Cerebellar cortex (tissue), 1 donor: ENCODE results near the gene ATP13A4.
"Not testable (repeated sequence)": the region's sequence is repeated elsewhere in the genome, so short reads cannot be mapped to it uniquely, and the experiment has no call there.

Source experiments
- DNase-seq: peaks from one replicate; pipeline ENCODE4 v3.0.0-alpha.2; 2015; ENCODE audit warnings: low spot score

ATP13A4 gene

DNA sequence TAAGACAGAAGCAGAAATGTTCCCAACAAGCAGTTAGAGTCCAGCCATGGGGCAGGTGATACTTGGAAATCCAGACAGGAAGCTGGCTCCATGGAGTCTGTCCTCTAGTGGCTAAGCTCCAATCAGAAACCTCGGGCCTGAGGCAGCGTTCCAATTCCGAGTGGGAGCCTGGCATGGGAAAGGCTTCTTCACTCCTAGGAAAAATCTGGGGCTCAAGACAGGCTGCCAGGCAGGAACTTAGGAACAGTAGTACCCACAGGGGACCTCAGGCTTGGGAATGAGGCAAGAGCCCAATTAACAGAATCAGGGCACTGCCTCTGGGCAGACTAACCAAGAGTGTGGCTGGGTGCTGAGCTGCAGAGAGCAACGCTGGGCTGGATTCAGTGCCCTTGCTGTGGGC is 6.2 kb upstream of the ATP13A4 start:
- DNase-seq: peak; percentile 93

DNA sequence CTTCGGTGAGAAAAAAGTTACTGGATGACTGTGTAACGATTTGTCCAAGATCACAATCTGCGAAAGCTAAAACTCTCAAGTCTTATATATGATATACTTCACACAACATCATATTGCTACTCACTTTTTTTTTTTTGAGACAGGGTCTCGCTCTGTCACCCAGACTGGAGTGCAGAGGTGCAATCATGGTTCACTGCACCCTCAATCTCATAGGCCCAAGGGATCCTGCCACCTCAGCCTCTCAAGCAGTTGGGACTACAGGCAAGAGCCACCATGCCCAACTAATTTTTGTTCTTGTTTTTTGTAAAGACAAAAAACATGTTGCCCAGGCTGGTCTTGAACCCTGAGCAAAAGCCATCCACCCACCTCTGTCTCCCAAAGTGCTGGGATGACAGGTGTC is 5.4 kb upstream of the ATP13A4 start:
- no peak for DNase-seq

DNA sequence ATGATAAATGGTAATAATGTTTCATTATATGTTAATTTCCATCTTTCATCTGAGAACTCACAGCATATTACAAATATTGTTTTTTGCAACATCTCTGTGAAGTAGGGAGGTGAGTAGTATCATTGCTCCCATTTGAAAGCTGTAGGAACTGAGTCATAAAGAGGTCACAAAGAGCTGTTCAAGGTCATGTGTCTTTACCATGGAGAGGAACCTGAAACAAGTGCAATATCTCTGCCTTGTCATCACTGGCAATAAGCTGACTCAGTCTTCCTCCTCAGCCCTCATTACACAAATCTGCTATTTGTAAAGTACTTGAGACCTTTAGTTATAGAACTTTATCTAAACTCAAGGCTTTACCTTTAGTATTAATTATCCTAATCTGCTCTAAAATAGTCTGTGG is 4.4 kb upstream of the ATP13A4 start:
- no peak for DNase-seq

DNA sequence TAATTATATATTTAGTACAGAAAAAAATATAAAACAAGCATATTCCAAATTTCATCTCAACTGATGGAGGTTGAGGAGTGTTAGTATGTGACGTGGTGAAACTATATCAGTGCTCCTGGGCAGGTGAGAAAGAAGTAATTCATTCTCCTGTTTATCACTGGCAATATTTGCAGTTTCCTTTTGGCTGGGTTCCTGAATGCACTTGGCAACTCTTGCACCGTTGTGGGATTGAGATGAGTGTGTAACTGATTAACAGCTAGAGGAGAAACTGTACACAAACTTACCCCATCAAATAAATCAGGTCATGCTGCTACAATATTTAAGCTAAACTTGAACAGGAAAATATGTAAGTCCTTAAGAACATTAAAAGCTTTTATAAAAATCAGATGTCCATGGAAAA is 2.1 kb upstream of the ATP13A4 start:
- DNase-seq: no peak

DNA sequence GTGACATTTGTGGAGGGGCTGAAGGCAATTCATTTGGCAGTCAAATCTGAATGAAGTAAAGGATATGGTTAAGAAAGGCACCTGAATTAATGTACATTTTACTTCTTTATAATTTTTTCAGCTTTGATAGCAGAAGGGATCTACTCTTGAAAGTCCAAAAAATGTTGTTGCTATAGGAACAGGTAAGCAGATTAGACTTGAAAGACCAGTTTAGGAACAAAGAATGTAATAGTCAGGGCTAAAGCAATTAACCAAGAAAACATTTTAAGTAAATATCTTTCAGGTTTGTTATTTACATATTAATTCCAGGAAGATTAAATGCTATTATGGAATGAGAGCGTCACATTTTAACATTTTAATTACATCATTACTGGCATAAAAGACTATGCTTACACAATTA is 1.1 kb downstream of the ATP13A4 start:
- no peak for DNase-seq

DNA sequence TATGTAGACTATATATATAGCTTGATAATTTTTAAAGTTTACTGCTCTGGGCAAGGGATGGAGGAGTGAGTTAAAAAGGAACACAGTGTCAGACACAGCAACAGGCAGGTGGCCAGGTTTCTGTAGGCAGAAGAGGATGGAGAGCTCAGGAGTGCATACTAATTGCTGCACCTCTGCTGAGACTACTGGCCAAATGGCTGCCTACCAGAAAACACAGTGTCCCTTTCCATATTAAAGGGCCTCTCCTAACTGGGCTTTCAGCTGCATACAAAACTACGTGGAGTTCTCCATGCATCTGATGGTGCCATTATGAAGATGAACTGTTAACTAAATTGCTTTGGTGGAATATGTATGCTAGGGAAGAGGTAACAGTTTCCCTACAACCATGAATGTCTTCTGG is 1.8 kb downstream of the ATP13A4 start:
- peak; percentile 18 for DNase-seq

DNA sequence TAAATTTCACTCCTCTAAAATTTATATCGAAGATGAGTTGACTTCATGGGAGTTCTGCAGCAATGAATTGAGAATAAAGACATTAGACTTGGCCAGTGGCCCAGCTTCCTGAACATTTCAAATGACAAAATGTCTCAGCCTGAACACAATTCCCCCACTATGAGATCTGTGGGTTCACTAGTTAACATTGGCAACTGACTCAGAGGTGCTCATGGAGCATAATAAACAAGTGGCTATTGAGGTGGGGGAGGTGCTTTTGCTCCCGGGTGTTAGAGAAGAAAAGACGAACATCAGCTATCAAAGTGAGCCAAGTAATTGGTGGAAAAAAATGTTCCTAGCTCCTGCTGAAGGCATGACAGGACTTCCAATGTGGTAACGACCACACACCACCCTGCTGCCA is 6.3 kb downstream of the ATP13A4 start:
- DNase-seq: peak; percentile 29

DNA sequence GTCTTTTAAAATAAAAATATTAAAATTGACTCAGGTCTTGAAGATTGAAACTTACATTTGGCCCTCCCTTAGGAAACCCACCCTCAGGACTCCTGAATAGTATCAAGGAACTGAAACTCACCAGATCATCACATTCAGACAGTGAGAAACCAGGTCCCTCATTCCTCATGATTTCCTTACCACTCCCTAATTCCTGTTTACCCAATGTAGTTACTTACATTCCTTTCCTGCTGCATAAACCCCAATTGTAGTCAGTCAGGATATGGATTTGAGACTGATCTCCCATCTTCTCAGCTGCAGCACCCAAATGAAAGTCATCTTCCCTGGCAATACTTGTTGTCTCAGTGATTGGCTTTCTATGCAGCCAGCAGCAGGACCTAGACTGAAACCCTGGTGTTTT is 8.6 kb downstream of the ATP13A4 start:
- DNase-seq: no peak

DNA sequence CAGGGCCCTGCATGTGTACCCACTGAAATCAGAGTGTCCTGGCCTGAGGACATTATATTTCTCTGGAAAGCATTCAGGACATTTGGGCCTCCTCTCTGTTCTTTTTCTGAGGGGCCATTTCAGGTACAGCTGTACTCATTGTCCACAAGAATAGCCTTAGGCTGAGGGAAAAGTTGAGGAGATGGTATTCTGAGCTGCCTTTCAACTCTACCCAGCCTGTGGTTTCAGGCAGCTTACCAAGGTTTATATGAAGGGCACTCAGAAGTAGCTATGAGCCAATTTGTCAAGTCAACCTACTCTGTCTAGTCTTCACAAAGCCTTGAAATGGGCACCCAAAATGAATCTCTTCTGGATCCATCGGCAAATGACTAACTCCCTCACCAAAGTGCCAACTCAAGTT is 9.4 kb downstream of the ATP13A4 start:
- DNase-seq: no peak

DNA sequence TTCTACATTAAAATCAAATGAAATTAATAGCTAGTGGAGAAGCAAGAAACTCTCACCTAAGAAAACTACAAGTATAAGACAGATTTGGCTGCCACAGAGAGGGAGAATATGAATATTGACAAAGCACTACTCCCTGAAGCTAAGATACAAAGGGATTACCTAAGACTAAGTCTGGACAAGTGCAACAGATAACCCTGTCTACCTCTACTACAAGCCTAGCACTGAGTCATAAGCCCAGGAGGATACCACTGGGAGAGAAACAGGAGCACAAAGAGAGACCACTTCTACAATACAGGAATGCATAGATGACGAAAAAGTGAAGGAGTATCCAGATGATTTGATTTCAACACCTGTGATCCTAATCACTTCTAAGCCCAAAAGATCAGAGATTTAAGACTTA is 10.4 kb downstream of the ATP13A4 start:
- no peak for DNase-seq

DNA sequence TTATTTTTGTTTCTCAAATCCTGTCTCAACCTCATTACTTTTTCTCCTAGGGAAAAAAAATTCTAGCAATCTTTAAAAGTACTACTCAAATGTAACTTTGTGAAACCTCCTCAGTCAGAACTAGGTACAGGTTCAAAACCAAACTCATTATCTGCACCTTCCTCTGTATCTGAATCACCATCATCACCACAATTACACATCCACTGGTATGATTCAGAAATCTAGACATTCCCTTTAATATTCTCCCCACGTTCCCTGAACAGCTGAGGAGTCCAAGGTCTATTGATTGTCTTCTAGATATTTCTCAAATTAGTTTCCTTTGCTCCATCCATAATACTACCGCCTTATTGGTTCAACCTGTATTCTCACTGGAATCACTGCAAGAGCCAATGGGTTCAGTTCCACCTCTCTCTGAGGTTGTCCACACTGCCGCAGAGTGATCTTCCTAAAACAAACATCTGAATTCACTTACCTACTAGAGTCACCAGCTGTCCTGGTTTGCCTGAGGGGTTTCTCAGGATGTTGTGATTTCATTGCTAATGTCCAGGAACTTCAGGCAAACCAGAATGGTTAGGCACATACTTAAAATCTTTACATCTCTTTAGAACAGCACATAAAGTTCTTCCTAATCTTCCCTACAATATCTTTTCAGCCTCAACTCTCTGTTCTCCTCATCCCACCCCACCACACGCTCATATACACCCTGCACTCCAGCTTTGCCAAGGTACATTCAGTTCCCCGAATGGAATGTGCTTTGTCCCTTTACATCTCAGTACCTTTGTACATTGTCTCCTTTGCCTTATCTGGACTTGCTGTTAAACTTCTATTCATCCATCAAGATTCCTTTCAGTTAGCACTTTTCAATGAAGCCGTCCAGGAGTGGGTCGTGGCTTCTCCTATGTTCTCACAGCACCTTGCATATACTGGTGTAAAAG is 24.2 kb downstream of the ATP13A4 start:
- no peak for DNase-seq

DNA sequence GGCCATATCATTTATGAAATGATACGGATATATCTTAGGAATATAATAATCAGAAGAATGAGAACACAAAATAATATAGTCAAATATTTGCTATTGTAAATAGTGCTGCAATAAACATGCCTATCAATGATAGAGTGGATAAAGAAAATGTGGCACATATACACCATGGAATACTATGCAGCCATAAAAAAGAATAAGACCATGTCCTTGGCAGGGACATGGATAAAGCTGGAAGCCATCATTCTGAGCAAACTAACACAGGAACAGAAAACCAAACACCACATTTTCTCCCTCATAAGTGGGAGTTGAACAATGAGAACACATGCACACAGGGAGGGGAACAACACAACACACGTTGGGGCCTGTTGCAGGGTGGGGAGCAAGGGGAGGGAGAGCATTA is 28.6 kb downstream of the ATP13A4 start:
- not testable (repeated sequence) for DNase-seq

DNA sequence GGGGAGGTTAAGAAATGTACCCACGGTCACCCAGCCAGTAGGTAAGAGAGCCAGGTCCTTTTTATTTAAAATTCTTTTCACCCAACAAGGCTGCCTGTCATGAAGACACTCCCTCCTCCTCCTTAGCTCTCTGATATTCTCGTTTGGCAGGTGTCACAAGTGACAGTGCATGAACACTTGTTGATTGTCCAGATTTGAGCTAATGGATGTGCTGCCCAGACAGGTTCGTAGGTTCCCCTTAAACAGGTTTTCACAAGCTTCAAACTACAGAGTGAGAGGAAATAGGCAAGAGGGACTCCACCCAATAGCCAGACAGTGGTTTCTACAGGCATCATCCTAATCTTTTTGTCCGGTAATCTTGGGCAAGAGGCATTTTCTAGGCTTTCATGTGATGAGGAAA is 32.2 kb downstream of the ATP13A4 start:
- no peak for DNase-seq

DNA sequence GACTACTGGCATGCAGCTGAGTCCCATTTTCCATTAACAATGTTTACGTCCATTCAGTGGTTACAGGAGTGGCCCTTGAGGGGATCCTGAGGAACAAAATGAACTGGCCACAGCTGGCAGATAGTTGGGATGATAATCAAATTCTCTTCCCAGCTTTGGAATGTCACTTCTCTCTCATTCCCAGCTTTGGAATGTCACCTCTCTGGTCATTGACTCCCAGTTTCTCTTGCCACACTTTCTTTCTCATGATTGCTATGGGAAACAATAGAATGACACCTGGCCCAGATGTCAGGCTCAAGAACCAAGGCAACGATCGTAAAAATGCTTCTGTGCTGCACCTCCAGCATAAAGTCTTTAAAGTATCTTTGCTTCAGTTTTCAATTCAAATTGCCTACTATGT is 34.0 kb downstream of the ATP13A4 start:
- no peak for DNase-seq

DNA sequence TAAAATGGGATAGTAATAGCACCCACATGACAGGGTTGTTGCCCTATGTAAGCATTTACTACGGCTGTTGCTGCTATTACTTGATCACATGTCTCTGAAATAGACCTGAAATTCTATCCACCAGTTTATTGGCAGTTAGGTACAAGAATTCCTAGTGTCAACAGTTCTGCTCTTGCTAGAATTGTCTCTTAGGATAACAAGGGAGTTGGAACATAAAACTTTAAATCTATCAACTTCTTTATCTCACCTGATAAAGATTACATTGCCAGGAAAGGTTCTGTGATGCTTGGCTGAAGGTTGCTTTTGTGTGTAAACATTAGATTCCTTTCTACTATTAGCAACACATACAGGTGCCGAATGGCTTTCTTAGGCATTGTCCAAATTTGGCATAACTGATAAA is 38.7 kb downstream of the ATP13A4 start:
- DNase-seq: no peak

DNA sequence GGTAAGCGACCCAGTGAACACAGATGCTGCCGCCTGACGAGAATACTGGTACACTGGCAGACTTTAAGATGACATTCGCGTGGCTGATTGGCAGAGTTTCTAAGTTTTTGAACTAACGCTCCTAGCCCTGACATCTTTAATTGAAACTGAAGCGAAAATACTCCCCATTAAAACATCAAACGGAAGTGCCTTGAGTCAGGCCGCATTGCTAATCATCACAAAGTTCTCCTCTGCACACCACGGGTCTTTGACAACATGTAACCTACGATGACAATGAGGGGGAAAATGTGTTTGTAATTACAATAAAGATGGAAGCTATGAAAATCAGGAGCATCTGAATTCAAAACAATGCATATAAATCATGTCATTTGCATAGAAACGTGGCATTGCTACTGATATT is 44.5 kb downstream of the ATP13A4 start:
- DNase-seq: no peak

DNA sequence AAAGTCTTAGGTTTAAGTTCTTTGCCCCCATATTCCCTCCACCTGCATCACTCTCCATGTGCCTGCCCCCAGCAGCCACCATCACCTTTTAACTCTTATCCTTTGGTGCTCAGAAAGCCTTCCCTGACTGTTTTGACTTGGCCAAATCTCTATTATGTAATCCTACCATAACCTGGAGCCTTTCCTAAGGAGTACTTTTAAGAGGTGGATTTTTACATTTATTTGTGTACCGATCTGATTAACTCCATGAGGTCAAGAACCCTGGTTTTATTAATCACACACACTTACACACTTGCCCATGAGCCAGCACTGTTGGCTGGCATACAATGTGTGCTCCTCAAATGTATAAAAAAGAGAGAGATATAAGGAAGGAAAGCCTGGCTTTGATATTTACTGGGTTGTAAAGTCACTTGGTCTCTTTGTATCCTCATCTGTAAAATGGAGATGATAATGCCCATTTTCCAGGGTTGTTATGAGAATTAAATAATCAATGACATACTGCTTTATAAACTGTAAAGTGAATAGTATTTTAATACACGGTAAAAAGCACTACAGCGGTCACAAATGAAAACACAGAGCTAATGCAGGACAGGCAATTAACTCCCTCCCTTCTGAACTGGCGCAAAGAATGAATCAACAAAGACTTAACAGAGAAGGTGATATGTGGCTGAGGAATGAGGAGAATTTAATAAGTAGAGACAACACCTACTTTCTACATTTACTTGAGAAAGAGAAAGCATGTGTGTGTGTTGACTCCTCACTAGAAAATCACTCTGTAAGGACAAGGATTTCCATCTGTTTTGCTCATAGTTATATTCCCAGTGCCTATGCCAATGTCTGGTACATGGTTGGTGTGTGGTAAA is 45.4 kb downstream of the ATP13A4 start:
- DNase-seq: no peak

DNA sequence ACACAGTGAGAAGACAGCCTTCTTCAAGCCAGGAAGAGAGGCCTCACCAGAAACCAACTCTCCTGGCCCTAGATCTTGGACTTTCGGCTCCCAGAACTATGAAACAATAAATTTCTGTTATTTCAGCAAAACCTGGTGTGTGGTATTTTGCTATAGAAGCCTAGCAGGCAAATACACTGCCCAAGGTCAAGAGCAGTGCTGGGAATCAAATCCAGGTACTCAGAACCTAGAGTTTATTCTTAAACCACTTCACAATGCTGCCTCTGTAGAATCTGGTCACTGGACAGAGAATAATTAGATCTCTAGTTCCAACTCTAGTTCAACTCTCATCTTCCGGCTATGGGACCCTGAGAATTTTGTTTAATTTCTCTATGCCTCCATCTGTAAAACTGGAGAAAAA is 46.6 kb downstream of the ATP13A4 start:
- DNase-seq: no peak

DNA sequence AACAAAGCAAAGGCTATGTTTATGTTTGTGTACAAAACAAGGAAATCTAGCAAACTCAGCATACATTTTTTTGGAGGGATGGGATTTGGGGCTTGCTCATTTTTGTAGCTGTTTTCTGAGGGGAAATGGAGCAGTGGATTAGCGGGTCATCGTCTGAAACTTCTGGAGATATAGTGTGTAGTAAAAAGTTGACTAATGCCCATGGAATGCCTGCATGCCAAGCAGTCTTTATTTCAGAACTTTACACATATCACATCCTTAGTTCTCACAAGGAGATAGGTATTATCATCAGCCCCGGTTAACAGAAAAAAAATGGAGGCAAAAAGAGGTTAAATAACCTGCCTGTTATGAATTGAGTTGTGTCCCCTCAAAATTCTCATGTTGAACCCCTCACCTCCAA is 47.1 kb downstream of the ATP13A4 start:
- no peak for DNase-seq

DNA sequence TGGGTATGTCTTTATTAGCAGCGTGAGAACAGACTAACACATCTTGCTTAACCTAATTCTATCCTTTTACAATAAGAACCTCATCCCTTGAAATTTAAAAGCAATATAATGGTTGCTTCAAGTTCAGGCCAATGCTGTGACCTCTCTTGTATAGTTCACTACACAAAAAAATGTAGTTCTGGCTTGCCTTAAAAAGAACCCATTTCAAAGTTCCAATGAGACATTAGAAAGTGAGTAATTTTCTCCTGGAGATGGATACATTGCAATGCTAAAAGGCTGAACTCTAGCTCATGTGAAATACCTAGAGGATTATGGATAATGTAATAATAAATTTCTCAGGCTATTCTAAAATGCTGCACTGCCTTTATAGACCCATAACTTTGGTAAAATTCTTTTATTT is 47.8 kb downstream of the ATP13A4 start:
- no peak for DNase-seq

DNA sequence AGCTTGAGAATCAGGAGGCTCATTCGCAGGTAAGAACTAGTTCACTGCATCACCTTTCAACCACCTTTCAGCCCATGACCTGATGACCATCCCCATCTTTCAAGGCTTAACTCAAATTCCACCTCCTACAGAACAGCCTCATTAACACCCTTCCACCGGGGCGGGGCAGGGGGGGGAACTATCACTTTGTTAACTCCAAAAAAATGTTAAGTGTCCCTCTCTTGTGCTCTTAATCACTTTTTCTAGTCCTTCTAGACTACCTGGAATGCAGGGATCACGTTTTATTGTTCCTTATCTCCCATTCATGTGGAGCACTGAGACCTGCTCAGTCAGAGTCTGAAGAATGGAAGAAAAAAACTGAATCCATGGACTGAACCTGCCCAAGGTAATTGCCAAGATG is 51.8 kb downstream of the ATP13A4 start:
- DNase-seq: no peak

DNA sequence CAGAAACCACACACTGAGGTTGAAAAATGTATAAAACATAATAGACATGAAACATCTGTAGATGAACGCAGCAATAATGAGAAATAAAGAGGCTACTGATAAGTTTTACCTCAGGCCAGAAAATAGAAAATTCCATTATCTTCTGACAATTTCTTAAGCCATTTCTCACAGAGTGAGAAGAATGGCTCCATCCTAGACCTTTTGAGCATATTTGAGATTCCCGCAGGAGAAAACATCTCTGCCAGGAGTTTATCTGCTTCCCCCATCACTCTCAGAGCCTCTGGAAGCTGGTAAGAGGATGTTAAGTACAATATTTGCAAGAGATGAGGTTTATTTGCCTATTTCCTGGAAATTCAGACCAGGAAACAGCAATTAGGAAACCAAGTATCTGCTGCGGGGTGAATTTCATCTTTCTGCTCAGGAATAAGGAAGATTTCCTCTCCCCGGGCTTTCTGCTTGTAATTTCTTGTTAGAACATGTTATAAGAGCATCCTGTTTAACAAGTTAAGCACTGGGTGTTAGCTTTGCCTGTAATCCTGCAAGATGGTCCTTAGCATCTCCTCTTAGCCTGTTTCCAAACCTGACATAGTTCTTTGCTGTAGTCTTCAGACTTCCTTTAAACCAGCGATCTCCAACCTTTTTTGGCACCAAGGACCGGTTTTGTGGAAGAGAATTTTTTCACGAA is 54.8 kb downstream of the ATP13A4 start:
- no peak for DNase-seq
